NCI-H524 treated with DMSO at 0.1 percent for 48 hours (cell line): Measurements from ENCODE around the gene HS3ST3B1.

ENCODE experiments used
- DNase-seq: peaks from one replicate; lab custom pipeline; 2025; lab: John Stamatoyannopoulos, UW

Gene HS3ST3B1

GRCh38 chr17:14321476-14321949 lies 20.6 kb downstream of the HS3ST3B1 start:
- no peak for DNase-seq

DNA sequence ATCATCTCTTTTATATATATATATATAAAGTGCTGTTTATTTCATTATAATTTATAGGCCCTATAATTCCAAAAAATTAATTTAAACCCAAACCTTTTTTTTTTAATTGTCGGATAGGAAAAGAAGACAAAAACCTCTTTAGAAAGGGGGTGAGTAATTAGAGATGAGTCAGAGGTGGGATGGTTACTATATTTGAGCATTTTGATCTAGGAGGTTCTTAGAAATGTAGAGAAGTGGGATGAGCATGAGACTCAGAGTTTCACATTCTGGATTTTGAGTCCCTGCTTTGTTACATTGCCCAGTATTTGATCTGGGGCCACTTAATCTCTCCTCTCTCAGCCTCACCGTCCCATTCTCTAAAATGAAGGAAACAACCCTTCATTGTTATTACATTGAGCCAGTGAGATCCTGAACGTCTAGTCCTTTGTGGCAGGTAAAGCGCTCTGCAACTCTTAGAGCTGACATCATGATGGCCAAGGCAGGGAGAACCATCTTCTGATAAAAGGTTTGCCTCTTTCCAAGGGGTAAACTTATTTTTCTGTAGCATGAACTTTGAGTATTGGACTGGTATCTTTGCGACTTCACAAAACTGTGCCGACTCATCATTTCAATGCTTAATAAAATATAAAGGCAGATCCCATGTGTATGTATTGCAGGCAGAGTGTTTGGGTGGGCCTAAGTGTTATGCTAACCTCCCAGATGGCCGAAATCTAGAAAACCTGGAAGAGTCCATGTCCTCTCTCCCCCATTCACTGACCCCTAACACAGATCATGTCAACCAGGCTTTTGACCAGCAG lies 21.3 kb downstream of the HS3ST3B1 start:
- no peak for DNase-seq

DNA sequence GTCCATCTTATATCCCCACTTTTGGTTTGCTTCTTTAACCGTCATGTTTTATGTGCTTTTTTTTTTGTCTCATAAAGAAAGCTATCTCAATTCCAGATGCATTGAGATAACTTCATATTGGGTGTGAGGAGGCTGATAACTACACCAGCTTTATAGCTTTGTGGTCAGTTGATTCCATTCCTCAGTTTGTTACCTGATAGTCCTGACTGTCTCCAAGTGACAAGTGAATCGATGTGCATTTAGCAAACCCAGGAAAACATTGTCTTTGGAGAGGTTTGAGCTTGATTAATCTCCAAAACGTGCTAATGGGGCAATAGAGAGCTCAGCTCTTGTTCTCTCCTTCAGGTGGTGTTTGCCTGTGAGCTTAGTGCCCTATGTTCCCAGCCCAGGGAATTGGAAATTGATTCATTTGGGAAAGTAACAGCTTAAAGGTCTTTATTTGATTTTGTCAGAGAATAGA lies 22.7 kb downstream of the HS3ST3B1 start:
- DNase-seq, result no peak

- DNase-seq, result no peak
Observed at GRCh38 chr17:14325618-14326167, 24.8 kb downstream of the HS3ST3B1 start.

- no peak for DNase-seq
Observed at GRCh38 chr17:14329900-14330491, 29.1 kb downstream of the HS3ST3B1 start.

GRCh38 chr17:14330492-14330962 lies 29.6 kb downstream of the HS3ST3B1 start:
- DNase-seq, result no peak

- no peak for DNase-seq
Observed at GRCh38 chr17:14331225-14331981, 30.5 kb downstream of the HS3ST3B1 start.

GRCh38 chr17:14331982-14332298 lies 31.1 kb downstream of the HS3ST3B1 start:
- DNase-seq, result no peak

- DNase-seq, result no peak
Observed at GRCh38 chr17:14332331-14332730, 31.4 kb downstream of the HS3ST3B1 start.

DNA sequence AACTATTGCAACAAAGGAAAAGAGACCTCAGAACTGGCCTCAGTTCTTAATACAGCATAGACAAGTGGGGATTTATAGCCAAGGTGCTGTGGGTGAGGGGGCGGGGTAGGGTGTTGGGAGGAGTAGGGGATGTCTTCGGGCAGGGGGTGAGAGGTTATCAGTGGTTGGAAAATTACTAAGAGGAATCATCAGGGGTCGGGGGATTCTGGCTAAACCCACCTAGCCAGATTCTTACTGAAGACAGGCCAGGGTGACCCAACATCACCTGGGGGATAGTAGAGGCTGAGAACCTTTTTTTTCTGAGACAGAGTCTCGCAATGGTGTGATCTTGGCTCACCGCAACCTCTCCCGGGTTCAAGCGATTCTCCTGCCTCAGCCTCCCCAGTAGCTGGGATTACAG lies 32.6 kb downstream of the HS3ST3B1 start:
- DNase-seq, result no peak

DNA sequence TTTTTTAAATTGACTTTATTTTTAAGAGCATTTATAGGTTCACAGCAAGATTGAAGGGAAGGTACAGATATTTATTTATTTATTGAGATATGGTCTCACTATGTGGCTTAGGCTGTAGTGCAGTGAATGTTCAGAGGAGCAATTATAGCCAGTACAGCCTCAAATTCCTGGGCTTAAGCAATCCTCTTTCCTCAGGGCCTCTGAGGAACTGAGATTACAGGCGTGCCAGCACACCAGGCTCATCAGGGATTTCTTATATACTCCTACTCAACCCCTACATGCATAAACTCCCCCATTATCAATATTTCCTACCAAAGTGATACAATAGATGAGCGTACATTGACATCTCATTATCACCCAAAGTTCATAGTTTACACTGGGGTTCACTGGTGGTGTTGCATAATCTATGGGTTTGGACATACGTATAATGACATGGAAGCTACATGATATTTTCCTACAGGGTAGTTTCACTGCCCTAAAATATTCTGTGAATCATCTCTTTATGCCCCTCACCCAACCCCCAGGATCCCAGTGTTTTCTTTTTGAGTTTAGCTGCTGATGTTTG lies 33.5 kb downstream of the HS3ST3B1 start:
- no peak for DNase-seq

- DNase-seq, result no peak
Observed at GRCh38 chr17:14334919-14335318, 34.0 kb downstream of the HS3ST3B1 start.

- no peak for DNase-seq
Observed at GRCh38 chr17:14336418-14336817, 35.5 kb downstream of the HS3ST3B1 start.

DNA sequence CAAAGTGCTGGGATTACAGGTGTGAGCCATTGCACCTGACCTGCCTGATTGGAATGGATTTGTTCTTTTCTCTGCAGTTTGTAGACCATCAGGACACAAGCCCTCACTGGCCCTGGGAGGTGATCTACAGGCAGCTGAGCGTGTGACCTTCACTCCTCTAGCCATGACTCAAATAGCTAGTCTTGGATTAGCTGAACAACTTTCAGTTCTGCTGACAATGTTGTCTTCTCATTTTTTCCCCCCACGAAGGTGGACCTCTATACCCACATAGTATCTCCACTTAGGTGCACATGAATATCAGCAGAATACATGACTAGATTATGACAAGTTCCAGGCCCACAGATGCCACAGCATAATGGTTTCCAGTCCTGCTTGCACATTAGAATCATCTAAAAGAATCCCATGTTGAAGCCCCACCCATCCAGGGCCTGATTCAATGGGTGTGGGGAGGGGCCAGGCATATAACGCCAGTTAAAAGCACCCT lies 36.8 kb downstream of the HS3ST3B1 start:
- no peak for DNase-seq

- no peak for DNase-seq
Observed at GRCh38 chr17:14340857-14341754, 40.2 kb downstream of the HS3ST3B1 start.

GRCh38 chr17:14341866-14342265 lies 41.0 kb downstream of the HS3ST3B1 start:
- peak; percentile 16 for DNase-seq

DNA sequence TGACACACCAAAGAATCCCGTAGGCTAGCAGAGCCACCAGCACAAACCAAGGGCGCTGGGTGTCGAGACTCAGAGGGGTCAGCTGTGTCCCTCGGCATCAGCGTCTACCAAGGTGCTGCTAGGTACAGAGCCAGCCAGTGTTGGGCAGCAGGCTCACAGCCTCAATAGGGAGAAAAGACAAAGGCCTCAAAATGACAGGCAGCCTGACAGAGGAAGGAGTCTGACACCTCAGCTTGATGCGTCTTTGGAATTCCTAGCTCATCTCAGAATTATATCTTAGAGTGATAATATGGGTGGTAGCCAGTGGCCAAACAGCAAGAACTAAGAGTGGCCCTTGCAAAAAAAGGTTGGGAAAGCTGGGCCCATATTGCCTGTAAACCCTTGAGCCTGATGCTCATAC lies 45.9 kb downstream of the HS3ST3B1 start:
- DNase-seq, result no peak

GRCh38 chr17:14351493-14351892 lies 50.6 kb downstream of the HS3ST3B1 start:
- no peak for DNase-seq

DNA sequence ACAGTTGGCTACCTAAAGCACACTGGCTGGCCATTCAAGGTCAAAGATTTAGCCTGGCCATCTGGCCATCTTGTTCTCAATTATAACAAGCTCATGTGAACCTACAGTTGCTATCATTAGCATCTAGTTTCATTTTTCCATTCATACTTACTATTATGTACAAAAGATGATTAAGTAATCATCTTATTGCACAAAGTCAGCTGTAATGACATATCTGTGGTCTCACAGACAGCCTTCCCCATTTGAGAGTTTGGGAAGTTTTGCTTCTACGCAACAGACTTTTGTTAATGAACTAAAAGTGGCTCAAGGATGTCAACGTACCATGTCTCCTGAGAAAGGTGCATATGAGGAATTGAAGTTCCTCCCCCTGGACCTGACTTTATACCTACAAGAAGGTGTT lies 51.3 kb downstream of the HS3ST3B1 start:
- DNase-seq, result no peak

GRCh38 chr17:14353861-14354474 lies 53.1 kb downstream of the HS3ST3B1 start:
- DNase-seq, result no peak
